Keratinocyte (primary cell): Measurements from ENCODE around the gene ZNFX1.

Source experiments
- CTCF ChIP-seq, 3 experiments: IDR thresholded peaks in 1 of 3; conservative IDR thresholded peaks in 1 of 3; optimal IDR thresholded peaks in 1 of 3; 2 replicates in 2 of 3; 3 replicates in 1 of 3; pipeline versions ENCODE3 to v1.5.1; 2011; ENCODE audit warnings: low read length in 3 of 3, mild to moderate bottlenecking in 3 of 3, moderate library complexity in 2 of 3, control low read depth in 1 of 3, inconsistent platforms in 1 of 3; ENCODE audit not compliant: insufficient read depth in 2 of 3; ENCODE audit errors: extremely low read depth in 1 of 3
- EZH2 ChIP-seq: IDR thresholded peaks from one replicate; pipeline ENCODE4 v1.6.1; 2012; ENCODE audit warnings: inconsistent platforms, mild to moderate bottlenecking, low read length, moderate library complexity

GRCh38 chr20:49270177-49270576 lies 7.7 kb downstream of the ZNFX1 start:
- TF ChIP-seq CTCF (optimal IDR thresholded peaks at IDR 0.05 in 1 of 3, IDR thresholded peaks at IDR 0.05 in 1 of 3, conservative IDR thresholded peaks at IDR 0.05 in 1 of 3; ENCODE audit: extremely low read depth in 1 of 3, insufficient read depth in 2 of 3, low read length in 3 of 3): no peak
- TF ChIP-seq EZH2: no peak
